Activated T-helper 9 cell treated with anti-CD3 and anti-CD28 coated beads, Interleukin-2, amount 50 U/mL, for 16 hours (primary cell): Measurements from ENCODE around the gene KDM1A.

Experiments
- DNase-seq: peaks from one replicate; pipeline ENCODE4 v3.0.0-alpha.2; 2020; ENCODE audit warnings: low read depth

KDM1A gene

DNA sequence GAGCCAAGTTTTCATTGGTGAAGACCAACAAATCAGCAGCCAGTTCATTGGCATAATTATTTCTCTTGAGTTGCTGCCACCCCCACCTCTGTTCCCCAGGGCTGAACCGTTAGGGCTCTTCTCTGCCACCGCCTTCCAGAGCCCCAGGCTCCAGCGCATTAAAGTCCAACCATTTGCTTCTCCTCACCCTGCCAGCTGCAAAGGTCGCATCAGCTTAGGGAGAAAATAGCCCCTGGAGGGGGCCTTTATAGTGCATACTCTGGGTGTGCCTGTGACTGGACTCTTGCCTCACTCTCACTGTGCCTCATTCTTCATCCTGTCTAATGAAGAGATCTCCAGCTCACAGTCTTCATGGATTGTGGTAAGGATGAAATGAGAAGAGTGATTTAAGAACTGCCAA is 50.4 kb downstream of the KDM1A start:
- DNase-seq, result no peak

DNA sequence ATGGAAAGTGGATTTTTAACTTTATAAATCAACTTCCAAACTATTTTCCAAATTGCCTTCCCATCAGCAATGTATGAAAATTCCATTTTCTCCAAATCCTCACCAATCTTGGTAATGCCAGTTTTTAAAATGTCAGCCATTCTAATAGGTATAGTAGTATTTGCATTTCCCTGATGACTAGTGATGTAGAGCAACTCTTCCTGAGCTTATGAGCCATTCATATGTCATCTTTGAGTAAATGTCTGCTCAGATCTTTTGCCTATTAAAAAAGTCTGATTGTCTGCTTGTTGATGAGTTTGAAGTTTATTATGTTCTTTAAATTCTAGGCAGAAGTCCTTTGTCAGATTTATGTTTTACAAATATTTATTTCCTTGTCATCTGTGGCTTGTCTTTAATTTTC is 54.7 kb downstream of the KDM1A start:
- no peak for DNase-seq

DNA sequence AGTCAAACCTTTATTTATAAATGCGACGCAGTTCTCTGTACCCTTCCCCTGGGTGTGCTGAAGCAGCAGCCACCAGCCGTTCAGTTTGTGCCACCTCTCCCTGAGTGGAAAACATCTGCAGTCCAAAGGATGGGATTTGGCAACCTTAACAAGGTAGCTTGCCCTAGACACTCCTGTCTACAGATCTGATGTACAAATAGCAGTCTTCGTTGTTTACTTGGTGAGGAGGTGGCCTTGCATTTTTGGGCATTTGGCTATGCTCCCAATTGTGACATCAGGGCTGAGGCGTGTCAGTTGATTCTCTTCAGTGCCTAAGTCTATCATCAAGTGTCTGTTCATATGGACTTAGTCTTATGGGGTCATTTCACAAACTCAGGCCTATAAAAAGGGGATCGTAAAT is 59.8 kb downstream of the KDM1A start:
- DNase-seq, result no peak

DNA sequence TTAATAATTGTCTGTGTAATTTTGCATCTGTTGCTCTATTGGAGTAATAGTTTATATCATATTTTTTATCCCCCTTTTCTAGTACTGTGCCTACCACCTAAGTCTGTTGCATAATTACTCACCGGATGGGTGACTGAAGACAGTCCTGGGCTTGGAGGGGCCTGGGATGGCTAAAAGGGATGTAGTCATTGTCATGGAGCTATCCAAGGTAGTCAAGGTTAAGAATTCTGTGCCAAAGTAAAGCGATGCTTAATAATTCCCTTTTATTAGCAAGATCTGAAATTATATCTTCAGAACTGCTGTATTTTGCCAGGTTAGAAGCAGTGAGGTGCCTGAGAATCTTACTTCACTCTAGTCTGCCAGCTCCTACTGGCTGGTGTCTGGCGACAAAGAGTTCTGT is 61.6 kb downstream of the KDM1A start:
- DNase-seq, result no peak

DNA sequence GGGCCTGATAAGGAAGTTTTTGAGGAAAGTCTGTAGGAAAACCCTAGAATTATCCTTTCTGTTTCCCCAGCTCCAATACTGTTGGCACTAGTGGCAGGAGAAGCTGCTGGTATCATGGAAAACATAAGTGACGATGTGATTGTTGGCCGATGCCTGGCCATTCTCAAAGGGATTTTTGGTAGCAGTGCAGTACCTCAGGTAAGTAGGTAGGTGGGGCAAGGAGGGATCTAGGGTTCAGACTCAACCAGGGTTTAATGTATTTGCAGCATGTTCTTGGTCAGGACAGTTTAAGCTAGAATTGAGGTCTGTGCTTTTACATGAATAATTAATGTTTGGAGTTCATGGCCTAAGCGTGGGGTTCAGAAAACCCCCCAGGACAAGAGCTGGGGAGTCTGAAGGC is 62.1 kb downstream of the KDM1A start:
- no peak for DNase-seq

DNA sequence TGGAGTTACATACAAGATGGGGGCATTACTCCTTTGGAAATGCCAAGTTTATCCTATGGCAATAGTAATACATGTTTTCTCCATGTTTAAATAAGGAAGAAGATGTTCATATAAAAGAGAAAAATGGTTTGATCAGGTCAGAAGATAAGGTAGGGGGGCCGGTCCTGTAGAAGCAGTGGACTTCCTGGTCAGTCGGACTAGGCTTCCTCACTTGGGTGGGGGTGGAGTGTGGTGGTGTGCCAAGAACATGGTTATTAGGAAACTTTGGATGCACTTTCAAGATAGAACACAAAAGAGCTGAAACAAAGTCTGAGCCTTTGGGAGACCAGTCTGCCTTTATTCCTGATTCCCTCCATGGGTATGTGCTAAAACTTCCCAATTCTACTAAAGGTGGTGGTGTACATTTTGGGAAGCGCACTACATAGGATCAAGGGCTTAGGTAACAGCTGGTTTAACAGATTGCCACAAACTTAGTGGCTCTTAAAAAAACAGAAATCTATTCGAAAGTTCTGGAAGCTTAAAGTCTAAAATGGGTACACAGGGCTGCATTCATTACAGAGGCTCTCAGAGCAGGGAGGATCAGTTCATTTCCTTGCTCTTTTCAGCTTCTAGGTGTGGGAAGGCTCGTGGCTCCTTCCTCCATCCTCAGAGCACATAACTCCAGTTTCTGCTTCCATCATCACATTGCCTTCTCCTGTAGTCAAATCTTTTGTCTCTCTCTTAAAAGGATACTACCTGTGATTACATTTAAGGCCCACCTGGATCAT is 64.6 kb downstream of the KDM1A start:
- no peak for DNase-seq

DNA sequence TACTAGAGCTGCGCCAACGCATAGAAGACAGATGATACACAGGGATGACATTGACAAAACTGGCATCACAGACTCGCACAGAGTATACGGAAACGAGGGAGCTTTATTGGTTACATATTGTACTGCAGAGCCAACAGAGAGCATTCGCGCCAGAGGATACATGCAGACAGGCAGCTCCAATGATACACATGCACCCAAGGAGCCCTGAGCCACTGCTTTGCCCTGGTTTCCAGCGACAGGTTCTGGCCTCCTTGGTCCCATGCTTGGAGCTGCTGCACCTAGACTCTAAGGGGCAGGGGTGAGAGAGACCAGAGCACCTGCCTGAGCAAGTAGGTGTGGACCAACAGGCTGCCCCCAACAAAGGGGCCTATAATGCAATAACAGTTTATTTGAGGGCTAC is 65.6 kb downstream of the KDM1A start:
- DNase-seq, result no peak

DNA sequence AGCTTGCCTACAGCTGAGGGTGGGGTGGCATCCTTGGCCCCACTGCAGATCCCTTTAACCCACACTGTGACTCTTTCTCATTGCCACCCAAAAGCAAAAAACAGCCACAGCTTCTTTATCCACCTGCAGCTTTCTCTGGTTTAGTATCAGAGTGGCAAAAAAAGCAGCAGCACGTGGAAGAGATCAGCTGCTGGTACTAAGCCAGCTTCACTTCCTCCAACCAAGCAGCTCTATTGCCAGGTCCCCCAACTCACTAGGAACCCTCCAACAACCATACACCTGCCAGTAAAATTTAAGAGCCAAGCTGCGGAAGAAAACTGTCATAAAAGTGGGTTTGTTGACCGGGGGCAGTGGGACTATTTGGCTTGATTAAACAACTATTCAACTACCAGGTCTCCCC is 66.4 kb downstream of the KDM1A start:
- DNase-seq, result no peak

DNA sequence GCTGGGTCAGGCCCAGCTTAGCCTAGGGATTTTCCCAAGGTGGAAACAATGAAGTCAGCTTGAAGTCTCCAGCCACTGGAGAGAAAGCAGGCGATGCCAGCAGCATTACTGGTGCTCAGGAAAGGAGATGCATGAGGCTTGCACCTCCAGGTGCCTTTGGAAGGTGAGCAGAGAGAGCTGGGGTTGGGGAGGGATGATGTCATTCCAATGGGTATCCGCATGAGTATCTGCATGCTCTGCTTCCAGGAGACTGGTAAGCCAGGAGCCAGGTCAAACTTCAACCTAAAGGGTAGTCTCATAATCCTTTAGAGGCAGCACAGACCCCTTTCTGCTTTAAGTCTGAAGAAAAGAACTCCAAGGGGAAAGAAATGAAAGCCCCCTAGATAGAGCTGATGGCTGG is 68.8 kb downstream of the KDM1A start:
- no peak for DNase-seq

DNA sequence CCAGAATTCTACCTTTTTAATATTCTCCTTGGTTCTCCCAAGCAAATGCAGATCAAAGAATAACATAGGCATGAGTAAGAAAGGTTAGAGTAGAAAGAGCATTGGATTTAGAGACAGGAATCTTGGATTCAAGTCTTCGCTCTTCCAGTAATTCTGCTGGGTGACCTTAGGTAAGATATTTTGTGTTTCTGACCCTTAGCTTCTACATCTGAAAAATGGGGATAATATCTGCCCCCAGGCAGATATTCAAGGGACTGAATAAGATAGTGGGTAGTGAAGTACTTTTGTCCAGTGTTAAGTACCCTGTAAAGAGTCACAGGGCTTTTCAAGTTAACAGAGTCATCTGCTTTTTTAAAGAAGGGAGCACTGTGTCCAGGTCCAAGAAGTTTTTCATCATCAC is 70.8 kb downstream of the KDM1A start:
- no peak for DNase-seq

DNA sequence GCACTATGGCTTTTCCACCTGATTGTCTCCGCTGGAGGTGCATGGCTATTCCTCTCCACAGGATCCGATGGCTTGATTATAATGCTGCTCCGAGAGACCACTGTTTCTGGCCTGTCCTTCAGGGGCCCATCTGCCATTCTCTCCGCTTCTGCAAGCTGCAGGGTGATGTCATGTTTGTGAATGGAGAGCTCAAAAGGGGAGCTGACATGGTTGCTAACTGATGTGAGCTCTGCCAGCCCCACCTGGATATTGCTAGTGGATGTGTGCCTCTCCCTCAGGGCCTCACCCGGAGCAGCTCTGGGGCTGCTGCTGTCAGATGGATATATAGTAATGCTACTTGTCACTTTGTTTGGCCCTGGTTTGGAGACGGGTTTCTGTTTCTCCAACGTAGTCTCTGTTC is 72.3 kb downstream of the KDM1A start:
- no peak for DNase-seq

DNA sequence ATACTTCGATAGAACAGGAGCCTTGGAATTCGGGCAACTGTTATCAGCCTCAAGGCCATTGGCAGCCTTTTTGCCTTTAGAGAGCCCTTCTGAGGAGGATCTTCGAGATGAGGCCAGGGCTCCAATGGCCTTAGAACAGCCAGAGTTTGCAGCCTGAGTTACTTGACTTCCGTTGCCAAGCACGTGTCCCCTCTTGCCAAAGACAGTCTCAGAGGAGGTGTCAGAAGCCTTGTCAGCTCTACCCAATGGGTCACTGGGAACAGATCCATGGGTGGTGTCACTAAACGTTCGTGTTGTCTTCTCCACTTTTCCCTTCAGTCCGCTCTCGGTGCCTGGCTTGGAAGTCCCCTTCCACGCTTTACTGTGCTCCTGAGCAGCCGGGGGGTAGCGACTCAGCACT is 73.2 kb downstream of the KDM1A start:
- DNase-seq, result no peak

DNA sequence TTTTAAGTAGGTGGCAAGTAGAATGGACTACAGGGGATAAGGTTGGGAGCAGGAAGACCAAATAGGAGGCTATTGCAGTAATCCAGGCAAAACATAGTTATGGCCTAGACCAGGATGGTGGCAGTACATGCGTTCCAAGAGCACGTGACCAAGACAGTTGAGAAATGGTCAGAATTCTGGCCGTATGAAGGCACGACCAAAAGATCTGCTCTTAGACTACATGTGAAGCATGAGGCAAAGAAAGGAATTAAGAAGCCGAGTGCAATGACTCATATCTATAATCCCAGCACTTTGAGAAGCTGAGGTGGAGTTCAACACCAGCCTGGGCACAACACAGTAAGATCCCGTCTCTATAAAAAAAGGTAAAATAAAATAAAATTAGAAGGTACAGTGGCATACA is 78.0 kb downstream of the KDM1A start:
- no peak for DNase-seq

DNA sequence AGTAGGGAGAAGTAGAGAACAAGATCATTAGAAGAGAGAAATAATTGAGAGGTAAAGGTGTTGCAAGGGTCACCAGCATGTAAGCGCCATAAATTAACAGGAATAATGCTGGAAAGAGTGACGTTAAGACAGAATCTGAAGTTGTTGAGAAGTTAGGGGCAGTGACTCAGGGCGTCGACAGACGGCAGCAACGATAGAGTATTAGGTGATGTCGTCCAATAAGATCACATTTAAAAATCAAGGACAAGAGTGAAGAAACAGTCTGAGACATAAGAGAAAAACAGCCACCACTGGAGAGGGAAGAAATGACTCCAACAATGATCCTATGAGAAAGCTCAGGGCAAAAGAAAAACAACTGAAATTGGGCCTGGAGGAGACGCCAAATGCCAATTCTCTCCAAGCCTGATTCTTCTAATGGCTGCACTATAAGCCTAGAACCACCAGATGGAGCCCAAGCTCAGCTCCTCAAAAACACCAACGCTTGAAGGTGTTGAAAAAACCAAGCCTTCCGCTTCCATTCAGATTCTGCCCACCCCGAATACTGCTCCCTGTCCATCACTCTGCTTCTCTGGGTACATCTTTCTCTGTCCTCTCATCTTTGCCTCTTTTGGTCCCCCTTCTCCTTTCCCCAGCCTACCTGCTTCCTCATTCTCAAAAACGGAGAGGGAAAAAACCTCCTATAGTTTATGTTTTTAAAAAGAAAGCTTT is 79.3 kb downstream of the KDM1A start:
- peak; percentile 26 for DNase-seq

DNA sequence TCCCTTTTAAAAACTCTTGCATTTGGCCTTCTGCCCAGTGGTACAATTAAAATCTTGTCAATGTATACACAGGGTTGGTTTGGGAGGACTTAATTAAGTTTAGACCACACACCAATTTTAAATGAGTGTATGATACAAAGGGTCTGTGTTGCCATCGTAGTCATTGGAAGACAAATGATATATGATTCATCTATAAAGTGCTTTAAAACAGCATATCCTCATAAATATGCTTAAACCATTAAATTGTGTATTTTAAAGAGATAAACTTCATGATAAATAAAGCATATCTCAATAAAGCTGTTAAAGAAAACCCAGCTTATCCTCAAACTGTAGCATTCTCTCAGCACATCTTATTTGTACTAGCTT is 79.9 kb downstream of the KDM1A start:
- no peak for DNase-seq

DNA sequence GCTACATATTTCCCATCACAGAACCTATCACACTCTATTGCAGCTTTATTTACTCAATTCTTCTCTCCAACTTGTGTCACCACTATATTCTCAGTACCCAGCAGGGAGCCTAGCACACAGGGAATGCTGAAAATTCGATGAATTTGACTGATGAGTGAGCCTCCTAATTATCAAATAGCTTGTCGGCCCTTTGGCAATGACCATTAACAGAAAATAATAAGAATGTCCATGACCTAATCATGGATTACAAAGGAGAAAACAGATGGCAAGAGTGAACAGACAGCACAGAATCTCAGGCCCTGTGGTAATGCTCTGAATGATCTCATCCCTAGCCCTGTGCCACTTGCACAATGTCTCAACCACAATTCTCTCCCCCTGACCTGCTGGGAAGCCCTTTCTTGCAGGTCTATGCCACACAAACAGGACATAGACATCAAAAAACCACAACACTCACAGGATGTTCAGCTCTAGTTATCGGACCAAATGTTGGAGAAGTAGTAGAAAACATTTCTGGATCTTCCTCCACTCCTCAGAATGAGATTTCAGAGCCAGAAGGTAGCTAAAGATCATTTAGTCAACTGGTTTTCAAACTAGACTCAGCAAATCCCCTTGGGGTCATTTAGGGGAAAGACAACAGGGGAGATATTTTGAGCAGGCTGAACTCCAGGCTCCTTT is 80.9 kb downstream of the KDM1A start:
- DNase-seq, result no peak

DNA sequence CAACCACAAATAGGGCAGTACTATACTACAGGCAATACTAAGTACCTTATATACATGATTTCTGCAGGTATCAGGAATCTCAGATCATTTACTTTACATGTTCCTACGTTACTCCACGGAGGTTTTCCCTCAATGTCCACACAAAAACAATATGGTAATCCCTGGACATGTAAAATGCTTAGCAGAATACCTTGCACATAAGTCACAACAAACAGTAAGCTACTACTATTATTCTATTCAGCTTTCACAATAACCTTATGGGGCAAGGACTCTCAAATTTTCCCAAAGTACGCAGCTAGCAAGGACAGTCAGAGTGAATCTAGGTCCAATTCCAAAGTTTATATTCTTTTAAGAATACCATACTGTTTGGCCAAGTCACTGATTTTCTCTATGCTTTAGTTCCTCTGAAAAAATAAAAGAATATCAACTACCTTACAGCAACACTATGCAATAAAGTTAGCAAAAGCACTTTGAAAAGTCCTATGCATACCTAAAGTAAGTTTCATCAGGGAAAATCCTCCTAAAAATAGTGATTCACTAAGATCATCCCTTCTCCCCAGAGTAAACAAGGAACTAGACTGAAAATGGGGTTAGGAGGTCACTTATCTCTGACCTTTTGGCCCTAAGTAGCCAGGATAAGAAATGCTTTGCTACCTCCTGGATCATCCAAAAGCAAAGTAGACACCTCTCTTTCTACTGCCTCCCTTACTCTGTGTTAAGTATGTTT is 82.0 kb downstream of the KDM1A start:
- DNase-seq, result no peak

DNA sequence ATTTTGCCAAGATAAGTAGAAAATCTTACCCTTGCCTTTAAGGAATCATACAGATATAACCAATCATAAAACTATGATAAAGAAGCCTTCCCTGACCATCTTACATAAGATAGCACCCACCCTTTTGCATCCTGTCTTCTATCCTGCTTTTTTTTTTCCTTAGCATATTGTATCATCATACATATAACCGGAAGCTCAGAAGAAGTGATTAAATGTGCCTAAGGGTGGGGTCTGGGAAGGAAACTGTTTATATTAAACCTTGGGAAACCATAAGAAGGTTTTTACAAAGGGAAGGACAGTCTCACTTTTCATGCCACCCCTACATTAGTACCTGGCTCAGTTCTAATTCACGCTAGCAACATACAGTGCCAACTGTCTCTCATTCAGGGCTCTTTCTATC is 82.6 kb downstream of the KDM1A start:
- DNase-seq, result no peak

DNA sequence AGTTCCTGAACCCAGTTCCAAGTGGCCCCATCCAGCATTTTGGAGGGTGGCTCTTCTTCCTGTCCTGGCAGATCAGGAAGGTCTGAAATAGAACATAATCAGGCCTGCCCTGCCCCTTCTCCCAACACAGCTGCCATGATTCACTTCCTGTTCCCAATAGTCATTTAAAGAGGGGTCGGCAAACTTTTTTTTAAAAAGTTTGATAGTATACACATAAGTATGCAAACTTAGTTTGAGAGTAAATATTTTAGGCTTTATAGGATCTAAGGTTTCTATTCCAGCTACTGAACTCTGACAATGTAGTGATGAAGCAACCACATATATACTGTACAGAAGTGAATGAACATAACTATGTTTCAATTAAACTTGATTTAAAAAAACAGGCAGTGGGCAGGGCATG is 83.0 kb downstream of the KDM1A start:
- no peak for DNase-seq

DNA sequence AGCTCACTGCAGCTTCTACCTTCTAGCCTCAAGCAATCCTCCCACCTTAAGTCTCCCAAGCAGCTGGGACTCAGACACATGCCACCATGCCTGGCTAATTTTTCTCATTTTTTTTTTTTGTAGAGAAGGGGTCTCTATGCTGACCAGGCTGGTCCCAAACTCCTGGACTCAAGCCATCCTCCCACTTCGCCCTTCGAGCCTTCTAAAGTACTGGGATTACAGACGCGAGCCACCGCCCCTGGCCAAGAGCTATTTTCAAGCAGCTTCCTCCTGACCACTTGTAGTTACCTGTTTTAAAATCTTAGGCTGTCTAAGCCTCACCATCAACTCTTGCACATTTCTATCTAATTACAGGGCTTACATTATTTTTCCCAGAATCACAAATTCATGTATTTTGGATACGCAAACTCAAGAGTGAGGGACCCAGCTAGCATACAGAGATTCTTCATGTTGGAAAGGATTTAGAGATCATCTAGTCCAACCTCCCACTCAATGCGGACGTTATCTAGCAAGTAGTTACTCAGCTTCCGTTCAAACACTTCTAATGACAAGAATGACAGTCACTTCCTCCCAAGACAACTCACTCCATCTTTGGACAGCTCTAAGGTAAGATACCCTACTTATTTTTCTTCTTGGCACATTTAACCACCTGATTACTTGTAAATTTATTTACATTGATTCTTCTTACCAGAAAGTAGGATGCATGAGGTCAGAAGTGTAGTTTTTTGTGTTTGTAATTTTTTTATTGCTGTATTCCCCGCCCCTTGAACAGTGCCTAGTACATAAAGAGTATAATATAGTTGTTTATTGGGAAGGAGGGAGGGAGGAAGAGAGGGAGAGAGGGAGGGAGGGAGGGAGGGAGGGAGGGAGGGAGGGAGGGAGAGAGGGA is 84.0 kb downstream of the KDM1A start:
- DNase-seq, result no peak

DNA sequence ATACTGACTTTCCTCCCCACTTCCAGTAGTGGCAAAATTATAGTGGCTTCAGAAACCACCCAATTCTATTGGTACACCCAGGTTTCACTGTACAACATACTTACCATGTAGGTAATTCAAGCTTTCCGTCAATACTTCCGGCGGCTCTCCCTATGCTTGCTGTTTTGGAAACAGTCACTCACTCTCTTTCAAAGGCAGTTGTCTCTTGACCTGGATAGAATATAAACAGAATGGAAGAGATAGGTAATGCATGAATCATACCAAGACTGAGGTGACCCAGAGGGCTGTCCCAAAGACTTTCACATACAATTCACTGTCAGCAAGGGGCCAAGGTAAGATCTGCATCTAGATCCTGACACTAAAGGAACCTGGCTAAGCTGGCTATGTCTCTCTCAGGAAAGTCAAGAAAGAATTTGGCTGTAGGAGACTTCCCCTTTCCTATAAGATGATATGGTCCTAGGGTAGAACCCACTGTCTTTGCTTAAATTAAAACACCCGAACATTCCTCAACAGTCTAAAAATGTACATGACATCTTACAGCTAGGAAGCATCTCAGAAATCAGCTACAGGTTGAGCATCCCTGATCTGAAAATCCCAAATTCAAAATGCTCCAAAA is 89.8 kb downstream of the KDM1A start:
- peak; percentile 29 for DNase-seq
